Measurements from ENCODE around the gene ZNF536.
"Not testable (repeated sequence)": the region's sequence is repeated elsewhere in the genome, so short reads cannot be mapped to it uniquely, and the experiment has no call there.

ZNF536 gene

GRCh38 chr19:30449673-30450072 lies 77.5 kb downstream of the ZNF536 start:
- no peak for DNase-seq

GRCh38 chr19:30450100-30450499 lies 77.9 kb downstream of the ZNF536 start:
- DNase-seq, result no peak

DNA sequence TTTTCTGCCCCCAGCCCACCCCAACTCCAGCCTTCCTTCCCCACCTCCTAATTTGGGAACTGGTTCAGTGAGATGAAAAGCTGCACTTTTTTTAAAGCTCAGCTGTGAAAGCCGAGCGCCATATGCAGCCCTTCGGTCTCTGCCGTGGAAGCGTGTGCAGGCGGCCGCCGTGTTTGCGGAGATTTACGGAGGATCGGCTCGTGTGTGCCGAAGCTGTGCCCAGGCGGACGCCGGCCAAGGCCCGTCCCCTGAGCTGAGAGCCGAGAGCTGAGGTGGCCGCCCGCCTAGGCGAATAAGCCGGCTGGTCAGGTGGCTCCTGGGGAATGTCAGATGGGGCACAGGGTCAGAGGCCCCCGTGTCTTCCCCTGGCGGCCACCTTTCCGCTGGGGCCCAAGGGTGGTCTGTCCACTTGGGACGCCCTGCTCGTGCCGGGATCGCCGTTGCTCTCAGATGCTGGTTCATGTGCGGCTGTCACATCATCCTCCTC lies 78.7 kb downstream of the ZNF536 start:
- DNase-seq, result no peak

GRCh38 chr19:30452931-30453330 lies 80.7 kb downstream of the ZNF536 start:
- DNase-seq, result no peak

DNA sequence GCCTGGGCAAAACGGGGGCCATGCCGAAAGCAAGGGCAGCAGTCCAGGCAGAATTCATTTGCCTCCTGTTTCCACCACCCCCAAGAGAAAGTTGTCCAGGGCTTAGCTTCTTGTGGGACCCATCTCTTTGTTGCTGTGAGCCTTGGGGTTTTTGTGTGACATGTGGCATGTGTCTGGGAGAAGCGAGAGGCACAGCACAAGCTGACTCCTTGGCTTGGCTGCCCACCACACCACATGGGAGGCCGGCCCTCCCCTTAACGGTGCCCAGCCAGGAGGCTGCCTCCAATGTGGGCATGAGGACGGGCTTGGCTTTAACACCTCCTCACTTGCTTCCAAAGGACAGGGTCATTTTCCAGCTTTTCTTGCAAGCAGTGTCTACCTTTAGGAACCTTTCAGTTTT lies 81.6 kb downstream of the ZNF536 start:
- no peak for DNase-seq

- DNase-seq, result no peak
These were observed 83.7 kb downstream of the ZNF536 start for GRCh38 chr19:30455881-30456280.

DNA sequence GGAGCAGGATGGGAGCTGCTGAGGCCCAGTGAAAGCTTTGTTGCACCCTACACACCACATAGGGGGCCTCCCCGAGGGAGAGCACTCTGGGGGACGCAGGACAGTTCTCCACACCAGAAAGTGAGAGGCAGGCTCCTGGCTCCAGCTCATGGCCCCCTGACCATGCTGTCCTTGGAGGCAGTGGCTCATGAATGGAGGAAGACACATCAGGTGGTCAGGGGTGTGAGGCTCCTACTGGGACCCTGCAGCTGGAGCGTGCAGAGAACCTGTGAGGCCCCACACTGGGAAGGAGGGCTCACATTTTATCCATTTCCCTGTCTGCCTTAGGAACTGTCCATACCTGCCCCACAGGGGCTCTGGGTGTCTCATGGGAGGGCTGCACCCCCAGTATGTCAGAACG lies 85.3 kb downstream of the ZNF536 start:
- DNase-seq, result no peak

GRCh38 chr19:30459859-30460258 lies 87.7 kb downstream of the ZNF536 start:
- DNase-seq, result no peak

DNA sequence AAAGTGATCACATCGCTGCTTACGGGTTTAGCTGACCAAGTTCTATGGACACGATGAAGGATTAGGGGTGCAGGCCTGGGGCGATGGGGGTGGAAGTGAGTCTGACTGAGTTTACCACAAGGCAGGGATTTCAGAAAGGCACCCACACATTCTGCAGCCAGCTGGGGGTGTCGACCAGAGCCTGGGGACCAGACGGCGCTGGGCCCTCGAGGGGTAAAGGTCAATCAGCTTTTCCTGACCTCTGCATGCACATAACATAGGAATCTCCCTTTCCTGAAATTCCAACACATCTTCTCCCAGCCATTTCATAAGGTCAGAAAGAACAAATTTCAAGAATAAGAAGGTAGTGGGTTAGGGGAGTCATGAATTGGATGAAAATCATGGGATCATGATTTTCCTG lies 92.0 kb downstream of the ZNF536 start:
- DNase-seq, result no peak

DNA sequence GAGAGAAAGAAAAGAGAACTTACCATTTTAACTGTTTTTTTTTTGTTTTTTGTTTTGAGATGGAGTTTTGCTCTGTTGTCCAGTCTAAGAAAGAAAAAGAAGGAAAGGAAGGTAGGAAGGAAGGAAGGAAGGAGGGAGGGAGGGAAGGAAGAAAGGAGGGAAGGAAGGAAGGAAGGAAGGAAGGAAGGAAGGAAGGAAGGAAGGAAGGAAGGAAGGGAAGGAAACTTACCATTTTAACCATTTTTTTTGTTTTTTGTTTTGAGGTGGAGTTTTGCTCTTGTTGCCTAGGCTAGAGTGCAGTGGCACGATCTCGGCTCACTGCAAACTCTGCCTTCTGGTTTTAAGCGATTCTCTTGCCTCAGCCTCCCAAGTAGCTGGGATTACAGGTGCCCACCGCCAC lies 94.4 kb downstream of the ZNF536 start:
- not testable (repeated sequence) for DNase-seq

DNA sequence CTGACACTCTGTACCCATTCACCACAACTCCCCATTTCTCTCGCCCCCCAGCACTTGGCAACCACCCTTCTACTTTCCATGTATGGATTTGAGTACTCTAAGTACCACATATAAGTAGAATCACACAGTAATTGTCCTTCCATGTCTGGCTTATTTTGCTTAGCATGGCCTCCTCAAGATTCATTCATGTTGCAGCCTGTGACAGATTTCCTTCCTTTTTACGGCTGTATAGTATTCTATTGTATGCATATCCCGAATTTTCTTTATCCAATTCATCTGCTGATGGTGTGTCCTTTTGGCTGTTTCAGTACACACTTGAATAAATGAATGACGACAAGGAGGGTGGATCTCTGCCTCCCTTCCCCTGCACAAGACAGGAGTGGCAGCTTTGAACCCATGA lies 95.1 kb downstream of the ZNF536 start:
- DNase-seq, result no peak

GRCh38 chr19:30469774-30470173 lies 97.6 kb downstream of the ZNF536 start:
- DNase-seq, result no peak

DNA sequence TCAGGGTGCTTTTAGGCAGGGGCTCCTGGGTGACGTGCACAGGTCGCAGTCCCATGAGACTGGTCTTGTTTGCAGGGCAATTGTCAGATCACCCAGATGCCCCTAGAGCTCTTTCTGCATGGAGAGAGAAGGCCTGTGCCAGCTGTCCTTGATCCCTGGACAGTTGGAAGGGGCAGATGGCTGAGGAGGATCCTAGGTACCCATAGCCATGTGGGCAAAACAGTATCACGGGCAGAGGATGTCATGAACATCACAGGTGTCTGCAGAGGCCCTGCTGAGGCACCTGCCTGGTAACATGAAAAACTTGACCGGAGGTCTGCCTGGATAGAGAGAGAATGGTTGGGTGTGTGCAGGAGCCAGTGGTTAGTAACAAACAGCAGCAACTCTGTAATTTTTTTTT lies 99.3 kb downstream of the ZNF536 start:
- no peak for DNase-seq

DNA sequence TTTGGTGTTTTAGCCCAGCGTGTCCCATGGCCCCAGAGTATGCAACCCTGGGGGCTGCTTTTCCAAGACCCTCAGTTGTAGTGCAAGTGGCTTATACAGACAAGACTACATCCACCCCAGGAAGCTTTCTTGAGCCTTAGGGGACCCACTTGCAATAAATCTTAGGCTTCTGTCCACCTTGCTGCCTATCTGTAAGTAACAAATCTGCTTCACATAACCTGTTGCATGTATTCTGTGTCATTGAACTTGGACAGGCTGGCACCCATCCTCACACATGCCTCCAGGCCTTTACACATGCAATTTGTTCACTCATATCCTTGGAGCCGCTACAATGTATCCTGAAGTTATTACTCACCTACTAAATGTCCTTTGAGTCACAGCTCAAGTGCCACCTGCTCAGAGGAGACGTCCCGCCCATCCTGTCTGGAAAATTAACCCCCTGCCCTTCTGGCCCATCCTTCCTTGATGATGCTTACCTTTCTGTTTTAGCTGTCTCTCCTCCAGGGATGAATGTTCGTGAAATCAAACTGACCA lies 101.2 kb downstream of the ZNF536 start:
- no peak for DNase-seq

GRCh38 chr19:30476997-30477396 lies 104.8 kb downstream of the ZNF536 start:
- DNase-seq, result no peak

DNA sequence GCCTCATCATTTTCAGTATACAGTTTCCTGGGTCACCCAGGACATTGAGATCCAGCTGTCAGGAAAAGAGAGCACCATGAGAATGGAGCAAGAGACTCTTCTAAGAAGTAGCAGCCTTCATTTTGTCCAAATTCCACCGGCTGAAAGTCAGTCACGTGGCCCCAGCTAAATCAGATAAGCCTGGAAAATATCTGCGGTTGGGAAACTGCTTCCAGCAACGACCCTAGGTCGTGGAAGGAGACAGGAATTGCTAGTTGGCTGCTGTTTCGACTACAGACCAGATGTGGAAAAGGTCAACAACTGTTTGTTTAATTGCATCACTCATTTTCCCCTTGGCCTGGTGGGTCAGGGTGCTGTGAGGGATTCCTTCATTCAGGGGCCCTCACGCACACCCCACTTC lies 107.0 kb downstream of the ZNF536 start:
- DNase-seq, result no peak

DNA sequence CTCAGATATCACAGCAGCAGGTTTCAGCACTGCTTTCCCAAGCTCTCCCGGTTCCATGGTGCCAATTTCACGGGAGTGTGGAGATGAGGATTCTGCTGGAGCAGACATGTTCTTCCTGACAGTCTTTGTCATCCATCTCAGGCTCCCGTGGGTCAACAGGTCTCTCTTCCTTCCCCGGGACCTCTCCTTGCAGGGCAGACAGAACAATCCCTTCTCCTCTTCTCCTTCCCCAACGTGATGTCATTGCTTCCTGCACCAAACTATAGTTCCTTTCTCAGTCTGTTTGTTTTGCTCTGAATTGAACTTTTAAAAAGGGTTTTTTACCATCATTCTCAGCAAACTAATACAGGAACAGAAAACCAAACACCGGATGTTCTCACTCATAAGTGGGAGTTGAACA lies 107.9 kb downstream of the ZNF536 start:
- no peak for DNase-seq

- no peak for DNase-seq
These were observed 108.9 kb downstream of the ZNF536 start for GRCh38 chr19:30481063-30481462.

DNA sequence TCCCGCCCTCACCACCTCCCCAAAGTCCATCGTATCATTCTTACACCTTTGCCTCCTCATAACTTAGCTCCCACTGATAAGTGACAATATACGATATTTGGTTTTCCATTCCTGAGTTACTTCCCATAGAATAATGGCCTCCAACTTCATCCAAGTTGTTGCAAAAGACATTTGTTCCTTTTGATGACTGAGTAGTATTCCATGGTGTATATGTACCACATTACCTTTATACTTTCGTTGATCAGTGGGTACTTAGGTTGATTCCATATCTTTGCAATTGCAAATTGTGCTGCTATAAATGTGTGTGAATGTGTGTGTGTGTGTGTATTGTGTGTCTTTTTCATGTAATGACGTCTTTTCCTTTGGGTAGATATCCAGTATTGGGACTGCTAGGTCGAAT lies 109.6 kb downstream of the ZNF536 start:
- no peak for DNase-seq

GRCh38 chr19:30482956-30483355 lies 110.8 kb downstream of the ZNF536 start:
- no peak for DNase-seq

DNA sequence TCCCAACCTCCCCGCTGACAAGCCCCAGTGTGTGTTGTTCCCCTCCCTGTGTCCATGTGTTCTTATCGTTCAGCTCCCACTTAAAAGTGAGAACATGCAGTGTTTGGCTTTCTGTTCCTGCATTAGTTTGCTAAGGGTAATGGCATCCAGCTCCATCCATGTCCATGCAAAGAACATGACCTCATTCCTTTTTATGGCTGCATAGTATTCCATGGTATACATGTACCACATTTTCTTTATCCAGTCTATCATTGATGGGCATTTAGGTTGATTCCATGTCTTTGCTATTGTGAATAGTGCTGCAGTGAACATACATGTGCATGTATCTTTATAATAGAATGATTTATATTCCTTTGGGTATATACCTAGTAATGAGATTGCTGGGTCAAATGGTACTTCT lies 114.1 kb downstream of the ZNF536 start:
- DNase-seq, result not testable (repeated sequence)

- DNase-seq, result no peak
These were observed 115.0 kb downstream of the ZNF536 start for GRCh38 chr19:30487178-30487577.

DNA sequence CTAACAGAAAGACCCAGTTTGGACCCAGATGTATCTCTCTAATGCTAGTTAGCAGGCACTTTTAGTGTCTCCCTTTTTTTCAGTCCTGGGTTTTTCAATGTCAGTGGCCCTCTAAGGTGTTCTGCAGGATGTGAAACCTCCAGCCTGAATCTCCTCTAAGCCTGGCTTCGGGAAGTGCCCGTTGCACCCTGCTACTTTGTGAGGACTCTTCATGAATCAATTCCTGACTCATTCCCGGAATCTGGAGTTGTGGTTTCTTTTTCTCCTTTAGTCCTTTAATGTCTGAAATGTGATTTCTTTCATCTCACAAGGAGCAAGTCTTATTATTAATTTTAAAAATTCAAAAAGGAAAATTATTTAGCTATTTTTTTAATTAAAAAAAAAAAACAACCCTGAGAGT lies 116.0 kb downstream of the ZNF536 start:
- no peak for DNase-seq

- DNase-seq, result no peak
These were observed 118.6 kb downstream of the ZNF536 start for GRCh38 chr19:30490760-30491159.

DNA sequence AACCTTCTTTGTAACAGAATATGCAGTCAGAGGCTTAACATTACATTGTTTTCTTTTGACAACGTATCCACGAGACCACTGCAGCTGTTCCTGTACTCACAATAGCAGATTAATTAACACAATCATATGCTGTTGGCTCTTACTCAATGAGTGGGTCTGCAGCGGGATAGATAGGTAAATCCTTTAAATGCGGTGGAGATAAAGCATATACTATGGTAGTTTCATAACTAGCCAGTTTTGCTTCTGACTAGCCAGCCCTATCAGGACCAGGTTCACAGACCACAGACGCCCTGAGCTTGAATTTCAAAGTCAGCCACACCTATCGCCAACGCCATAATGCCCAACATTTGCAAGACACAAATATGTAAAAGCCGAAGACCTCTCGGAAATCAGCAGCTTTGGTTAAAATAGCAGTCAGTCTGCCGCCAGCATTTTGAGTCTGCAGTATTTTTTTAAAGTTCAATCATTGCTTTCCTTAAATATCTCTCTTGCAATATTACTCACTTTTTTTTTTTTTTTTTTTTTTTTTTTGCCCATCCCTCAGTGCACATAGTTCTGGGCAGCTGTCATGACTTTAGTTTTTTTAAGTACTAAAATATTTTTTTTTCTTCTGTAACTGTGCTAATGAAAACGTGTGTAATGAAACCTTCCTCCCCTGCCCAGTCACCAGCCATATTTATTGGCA lies 120.5 kb downstream of the ZNF536 start:
- no peak for DNase-seq
